Spleen (tissue), 11 donors: ENCODE results near the gene ZFP91. TPM values are rescaled to one million over a fixed set of nuclear protein-coding genes. Genes with fewer than 3 reads are reported as not detected.

Source experiments
- DNase-seq: peaks from one replicate; pipeline ENCODE4 v3.0.0-alpha.2; 2020
- H3K27ac ChIP-seq, 8 donors: fragments of 200-600 bp; sonication (generic) in 7 of 8; 1 replicate in 4 of 8; 2 replicates in 4 of 8; pipeline versions ENCODE4 v1.5.0 to v1.8.0; 2016 to 2021; ENCODE audit warnings: inconsistent platforms in 4 of 8, mild to moderate bottlenecking in 4 of 8, moderate library complexity in 1 of 8
- H3K27me3 ChIP-seq, 7 donors: fragments of 200-600 bp; sonication (generic) in 6 of 7; replicated peaks in 1 of 7; 1 replicate in 4 of 7; 2 replicates in 3 of 7; pipeline versions ENCODE4 v1.5.0 to v1.8.0; 2016 to 2021; ENCODE audit warnings: inconsistent platforms in 3 of 7, mild to moderate bottlenecking in 1 of 7
- H3K36me3 ChIP-seq, 6 donors: fragments of 200-600 bp; sonication (generic) in 5 of 6; 1 replicate in 4 of 6; 2 replicates in 2 of 6; pipeline versions ENCODE4 v1.5.0 to v1.8.0; 2016 to 2021; ENCODE audit warnings: inconsistent platforms in 2 of 6
- H3K4me1 ChIP-seq, 6 donors: fragments of 200-600 bp; sonication (generic) in 5 of 6; 1 replicate in 3 of 6; 2 replicates in 3 of 6; pipeline versions ENCODE4 v1.5.0 to v1.8.0; 2016 to 2021; ENCODE audit warnings: inconsistent platforms in 3 of 6
- H3K4me3 ChIP-seq, 8 donors: fragments of 200-600 bp; sonication (generic) in 7 of 8; 1 replicate in 4 of 8; 2 replicates in 4 of 8; pipeline versions ENCODE4 v1.5.0 to v1.8.0; 2016 to 2021; ENCODE audit warnings: inconsistent platforms in 4 of 8, mild to moderate bottlenecking in 4 of 8, moderate library complexity in 2 of 8
- H3K9me3 ChIP-seq, 8 donors: fragments of 200-600 bp; sonication (generic) in 7 of 8; 1 replicate in 4 of 8; 2 replicates in 4 of 8; pipeline versions ENCODE4 v1.5.0 to v1.8.0; 2016 to 2021; ENCODE audit warnings: inconsistent platforms in 4 of 8
- POLR2A ChIP-seq, 3 donors: fragments of 450-650 bp; IDR thresholded peaks; one replicate each; pipeline ENCODE4 v1.5.1; 2017; ENCODE audit warnings: antibody characterized with exemption in 3 of 3, mild to moderate bottlenecking in 1 of 3
- POLR2AphosphoS5 ChIP-seq, 3 donors: sonication (generic); formaldehyde crosslinking; IDR thresholded peaks; one replicate each; pipeline ENCODE4 v1.5.1; 2017; ENCODE audit warnings: antibody characterized with exemption in 3 of 3
- WGBS, 5 donors: extraction: QIAGEN DNeasy Blood & Tissue Kit in 3 of 5; methylation state at CpG; one replicate each; pipeline versions ENCODE4 v1.1.5 to v1.1.7; 2013 to 2018; 5-methylcytosine and 5-hydroxymethylcytosine counted together
- intact Hi-C: fragments of 100-400 bp; cut with DNase I; formaldehyde crosslinking; loops from one replicate; pipeline ENCODE4 v1.15.0; 2023; ENCODE audit warnings: low total_unique reads
- polyA plus RNA-seq, 3 donors: library from polyadenylated mRNA; stranded (reverse); fragments of 200-250 nt; gene quantifications; one replicate each; pipeline ENCODE4 v1.2.1, GENCODE V29; 2013
- total RNA-seq, 7 donors: library from RNA; depleted of rRNA in 3 of 7; stranded (reverse); fragments of >200 nt in 3 of 7; fragmentation: NEBNext Ultra II Directional in 4 of 7; extraction: Animal tissue kit (Norgen Biotek cat#: 25700) in 4 of 7; gene quantifications; one replicate each; pipeline versions ENCODE4 v1.1.0 to v1.2.1, GENCODE V29; 2016 to 2021
- TF ChIP-seq, protein P1 (sequence below), 11 experiments: fragments of 200-600 bp in 7 of 11; fragments of 450-650 bp in 4 of 11; sonication (generic) in 4 of 11; IDR thresholded peaks in 8 of 11; conservative IDR thresholded peaks in 3 of 11; 1 replicate in 7 of 11; 2 replicates in 4 of 11; pipeline versions ENCODE4 v1.4.0 to v1.8.0; 2016 to 2021; ENCODE audit warnings: antibody characterized with exemption in 11 of 11, inconsistent platforms in 4 of 11, mild to moderate bottlenecking in 1 of 11
- donor health status: healthy with polysubstance abuse.
- donor health status: DM: no; HTN: no; CAD: no; lungs with moderate emphysema.
- donor health status: DM: no; HTN: no; CAD: no.
- donor health status: Bipolar disorder and iron deficiency.
- donor health status: healthy.
- donor health status: DM: no; HTN: no; CAD: no.
- donor health status: DM: yes; HTN: yes; CAD: no.

The ZFP91 gene
- total and polyA plus RNA-seq, 10 donors = 10.1 to 53.4 (median 45.5) TPM

DNA sequence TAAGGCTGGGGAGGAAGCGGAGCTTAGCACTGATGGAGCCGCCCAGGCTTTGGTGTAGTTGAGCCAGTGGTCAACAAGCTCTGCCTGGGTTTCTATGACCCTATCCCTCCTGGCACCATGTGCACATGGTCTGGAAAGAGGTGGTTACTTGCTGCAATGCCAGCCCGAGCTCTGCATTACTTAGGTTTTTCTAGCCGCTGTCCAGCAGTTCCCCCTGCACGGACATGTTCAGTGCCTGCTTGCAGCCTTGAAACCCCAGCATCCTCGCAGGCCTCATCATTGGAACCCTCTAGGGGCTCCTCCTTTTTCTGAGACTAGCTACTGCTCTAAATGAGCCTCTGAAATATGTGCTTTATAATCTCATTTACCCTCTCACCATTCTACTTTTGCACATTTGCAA is 60.2 kb downstream of the ZFP91 start:
- Histone ChIP-seq H3K4me1 (peaks cover 14 to 23% (median 18%) of the 10 kb centered on the region in 6 donors), H3K36me3 (no peaks in the 10 kb centered on the region), H3K9me3 (no peaks in the 10 kb centered on the region), H3K4me3 (no peak overlapping the region), H3K27ac (no peak overlapping the region), H3K27me3 (no peaks in the 10 kb centered on the region)
- no peak for DNase-seq
- TF ChIP-seq POLR2AphosphoS5 (IDR thresholded peaks at IDR 0.05) (no peak), POLR2A (IDR thresholded peaks at IDR 0.05) (no peak)
- TF ChIP-seq, protein P1, sequence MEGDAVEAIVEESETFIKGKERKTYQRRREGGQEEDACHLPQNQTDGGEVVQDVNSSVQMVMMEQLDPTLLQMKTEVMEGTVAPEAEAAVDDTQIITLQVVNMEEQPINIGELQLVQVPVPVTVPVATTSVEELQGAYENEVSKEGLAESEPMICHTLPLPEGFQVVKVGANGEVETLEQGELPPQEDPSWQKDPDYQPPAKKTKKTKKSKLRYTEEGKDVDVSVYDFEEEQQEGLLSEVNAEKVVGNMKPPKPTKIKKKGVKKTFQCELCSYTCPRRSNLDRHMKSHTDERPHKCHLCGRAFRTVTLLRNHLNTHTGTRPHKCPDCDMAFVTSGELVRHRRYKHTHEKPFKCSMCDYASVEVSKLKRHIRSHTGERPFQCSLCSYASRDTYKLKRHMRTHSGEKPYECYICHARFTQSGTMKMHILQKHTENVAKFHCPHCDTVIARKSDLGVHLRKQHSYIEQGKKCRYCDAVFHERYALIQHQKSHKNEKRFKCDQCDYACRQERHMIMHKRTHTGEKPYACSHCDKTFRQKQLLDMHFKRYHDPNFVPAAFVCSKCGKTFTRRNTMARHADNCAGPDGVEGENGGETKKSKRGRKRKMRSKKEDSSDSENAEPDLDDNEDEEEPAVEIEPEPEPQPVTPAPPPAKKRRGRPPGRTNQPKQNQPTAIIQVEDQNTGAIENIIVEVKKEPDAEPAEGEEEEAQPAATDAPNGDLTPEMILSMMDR (IDR thresholded peaks at IDR 0.05 in 8 of 11, conservative IDR thresholded peaks at IDR 0.05 in 3 of 11) = no peak
- 86 to 95% (median 93%) methylated on average over 6 of the region's 6 CpGs for WGBS, 5 donors
- intact Hi-C loops = no loop called here

DNA sequence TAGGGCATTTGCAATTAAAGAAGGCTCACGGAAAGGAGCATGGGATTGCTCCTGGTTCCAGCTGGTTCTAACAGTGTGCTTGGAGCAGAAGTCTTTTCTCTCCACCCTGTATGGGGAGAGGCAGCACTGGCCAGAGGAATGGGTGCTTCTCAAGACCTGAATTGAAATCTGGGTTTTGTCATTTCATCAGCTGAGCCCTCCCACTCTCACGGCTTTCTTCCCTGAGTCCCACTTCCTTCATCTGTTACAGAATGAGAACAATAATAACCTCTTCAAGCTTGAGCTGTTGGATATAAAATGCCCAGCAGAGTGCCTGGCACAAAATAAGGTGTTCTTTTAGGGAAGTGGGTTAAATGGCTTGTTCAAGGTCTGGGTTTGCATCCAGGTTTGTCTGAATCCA is 60.8 kb downstream of the ZFP91 start:
- no peak overlapping the region for H3K4me3 ChIP-seq
- WGBS, 5 donors = 54 to 69% (median 67%) methylated on average over 2 of the region's 2 CpGs
- H3K4me1 ChIP-seq = peaks cover 14 to 23% (median 18%) of the 10 kb centered on the region in 6 donors

DNA sequence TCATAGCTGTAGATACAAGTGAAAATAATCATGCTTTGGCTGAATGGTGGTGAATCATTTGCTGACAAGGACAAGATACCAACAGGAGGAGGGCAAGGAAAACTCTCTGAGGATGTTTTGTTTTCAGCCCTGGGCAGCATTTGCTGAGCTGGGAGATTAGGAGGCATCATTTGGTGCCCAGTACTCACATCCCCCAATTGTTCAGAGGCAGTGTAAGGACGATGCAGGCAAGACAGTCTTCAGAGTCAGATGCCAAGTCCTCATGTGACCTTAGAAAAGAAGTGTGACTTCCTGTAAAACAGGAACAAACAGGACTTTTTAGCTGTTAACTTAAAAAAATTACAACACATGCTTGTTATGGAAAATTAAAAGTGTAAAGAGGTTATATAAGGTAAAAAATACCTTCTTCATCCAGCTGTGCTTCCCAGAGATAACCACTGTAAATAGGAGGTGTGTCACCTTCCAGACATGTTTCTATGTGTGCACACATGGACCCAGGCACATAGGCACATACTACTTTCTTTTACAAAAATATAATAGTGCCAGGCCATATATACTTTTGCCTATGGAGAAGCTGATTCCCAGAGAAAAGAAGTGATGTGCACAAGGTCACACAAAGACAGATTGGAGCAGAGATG is 61.6 kb downstream of the ZFP91 start:
- peaks cover 0 to 7% (median 4%) of the 10 kb centered on the region in 8 donors for H3K9me3 ChIP-seq
- 0 to 5% (median 0%) methylated on average over 1 of the region's 1 CpG for WGBS, 5 donors
- no peaks in the 10 kb centered on the region for H3K27me3 ChIP-seq
- no peak for DNase-seq
- H3K36me3 ChIP-seq = no peaks in the 10 kb centered on the region
- intact Hi-C loops = no loop called here
- H3K4me3 ChIP-seq = no peak overlapping the region
- peak overlapping the region in 6 of 8 donors; percentile 17 to 63 (median 36) for H3K27ac ChIP-seq
- TF ChIP-seq, protein P1 (IDR thresholded peaks at IDR 0.05 in 8 of 11, conservative IDR thresholded peaks at IDR 0.05 in 3 of 11) = no peak
- peaks cover 14 to 23% (median 18%) of the 10 kb centered on the region in 6 donors for H3K4me1 ChIP-seq

More for the DNA sequence above, 60.8 kb downstream of the ZFP91 start:
- TF ChIP-seq POLR2A (IDR thresholded peaks at IDR 0.05) = no peak
- no peak for TF ChIP-seq POLR2AphosphoS5 (IDR thresholded peaks at IDR 0.05)
- TF ChIP-seq, protein P1 (IDR thresholded peaks at IDR 0.05 in 8 of 11, conservative IDR thresholded peaks at IDR 0.05 in 3 of 11) = no peak
- intact Hi-C loops = no loop called here
- Histone ChIP-seq H3K27ac (peak overlapping the region in 4 of 8 donors; percentile 9 to 63 (median 38)), H3K9me3 (no peaks in the 10 kb centered on the region), H3K27me3 (no peaks in the 10 kb centered on the region), H3K36me3 (no peaks in the 10 kb centered on the region)
- no peak for DNase-seq

DNA sequence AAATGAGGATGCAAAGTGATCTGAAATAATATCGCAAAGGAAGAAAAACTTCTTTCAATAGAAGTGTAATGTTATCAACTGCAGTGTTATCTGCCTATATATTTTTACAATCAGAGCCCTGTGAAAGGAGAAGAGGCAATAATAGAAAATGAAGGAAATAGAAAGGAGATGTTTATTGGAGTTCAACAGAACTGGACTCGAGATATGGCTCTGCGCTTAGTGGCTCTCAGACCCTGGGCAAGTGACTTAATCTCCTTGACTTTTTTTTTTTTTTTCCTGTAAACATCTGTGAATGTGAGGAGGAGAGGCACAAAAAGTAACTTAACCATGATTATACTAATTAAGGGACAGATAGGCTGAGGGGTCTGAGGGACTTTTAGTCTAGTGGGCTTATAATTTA is 62.5 kb downstream of the ZFP91 start:
- no peaks in the 10 kb centered on the region for H3K36me3 ChIP-seq
- TF ChIP-seq, protein P1 (IDR thresholded peaks at IDR 0.05 in 8 of 11, conservative IDR thresholded peaks at IDR 0.05 in 3 of 11) = no peak
- TF ChIP-seq POLR2AphosphoS5 (IDR thresholded peaks at IDR 0.05) (no peak), POLR2A (IDR thresholded peaks at IDR 0.05) (no peak)
- peaks cover 0 to 16% (median 12%) of the 10 kb centered on the region in 8 donors for H3K9me3 ChIP-seq
- DNase-seq = no peak
- intact Hi-C loops = no loop called here
- WGBS, 5 donors = 82 to 92% (median 88%) methylated on average over 3 of the region's 3 CpGs
- no peaks in the 10 kb centered on the region for H3K27me3 ChIP-seq
- H3K27ac ChIP-seq = peak overlapping the region in 2 of 8 donors; percentile 34 to 60
- H3K4me3 ChIP-seq = no peak overlapping the region
- H3K4me1 ChIP-seq = peaks cover 14 to 23% (median 18%) of the 10 kb centered on the region in 6 donors
